Fibroblast of the aortic adventitia (primary cell): Measurements from ENCODE around the gene IGF1R. TPM values are rescaled to one million over a fixed set of nuclear protein-coding genes. Genes with fewer than 3 reads are reported as not detected.

Experiments
- DNase-seq: peaks from one replicate; pipeline ENCODE4 v3.0.0-alpha.2; 2010; ENCODE audit warnings: low read depth
- H3K4me3 ChIP-seq: 2 replicates; pipeline ENCODE4 v1.5.1; 2011; ENCODE audit warnings: low read depth, mild to moderate bottlenecking, control low read depth, low read length, moderate library complexity
- CTCF ChIP-seq: IDR thresholded peaks from 2 replicates; pipeline ENCODE4 v1.5.1; 2011; ENCODE audit warnings: mild to moderate bottlenecking, low read length, control low read depth, inconsistent platforms; ENCODE audit not compliant: insufficient read depth
- total RNA-seq: library from RNA; depleted of rRNA; stranded (reverse); fragments of >200 nt; gene quantifications from 2 replicates; pipeline ENCODE4 v1.2.3, GENCODE V29; 2012; ENCODE audit warnings: low replicate concordance

IGF1R gene
- total RNA-seq, 1 donor: 45.6 TPM

- H3K4me3 ChIP-seq: no peak overlapping the region
- peak; percentile 69 for DNase-seq
- TF ChIP-seq CTCF: no peak
Measured at GRCh38 chr15:98903377-98904018, 255.2 kb downstream of the IGF1R start.

DNA sequence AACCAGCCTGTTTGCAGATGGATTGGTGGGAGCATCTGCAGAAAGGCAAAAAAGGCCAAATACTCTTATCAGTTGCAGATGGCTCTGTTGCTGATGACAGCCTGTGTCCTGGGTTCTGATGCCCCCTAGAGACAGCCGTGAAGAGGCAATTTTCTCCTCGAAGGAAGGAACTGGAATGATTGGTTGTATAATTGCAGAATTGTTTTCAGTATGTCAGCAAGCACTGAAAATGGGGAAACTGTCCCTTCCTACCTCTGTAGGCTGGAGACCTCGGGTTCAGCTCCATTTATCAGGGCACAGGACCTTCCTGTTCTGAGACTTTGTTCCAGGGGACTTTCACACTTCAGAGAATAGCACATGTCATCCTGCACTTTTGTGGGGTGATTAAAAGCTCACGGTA is 256.2 kb downstream of the IGF1R start:
- peak; percentile 63 for TF ChIP-seq CTCF
- peak; percentile 65 for DNase-seq
- H3K4me3 ChIP-seq: no peak overlapping the region

GRCh38 chr15:98905963-98906711 is 257.8 kb downstream of the IGF1R start:
- H3K4me3 ChIP-seq: no peak overlapping the region
- DNase-seq: no peak
- TF ChIP-seq CTCF: no peak

DNA sequence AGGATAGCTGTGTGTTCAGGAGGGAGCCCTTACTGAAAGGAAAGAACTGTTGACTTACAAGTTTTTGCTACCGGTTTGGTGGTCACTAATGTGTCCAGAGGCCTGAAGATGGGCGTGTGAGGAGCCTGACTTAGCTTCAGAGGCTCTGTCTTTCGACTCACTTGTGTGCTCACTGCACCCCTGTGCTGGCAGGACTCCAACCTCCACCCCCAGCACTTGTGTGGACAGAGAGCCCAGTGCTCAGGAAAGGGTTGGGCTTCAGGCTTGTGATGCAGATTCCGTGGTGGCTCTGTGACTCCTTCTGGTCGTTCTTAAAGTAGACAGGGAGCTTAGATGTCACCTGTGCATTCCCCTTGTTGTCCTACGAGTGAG is 258.4 kb downstream of the IGF1R start:
- peak; percentile 39 for DNase-seq
- TF ChIP-seq CTCF: no peak
- H3K4me3 ChIP-seq: no peak overlapping the region

DNA sequence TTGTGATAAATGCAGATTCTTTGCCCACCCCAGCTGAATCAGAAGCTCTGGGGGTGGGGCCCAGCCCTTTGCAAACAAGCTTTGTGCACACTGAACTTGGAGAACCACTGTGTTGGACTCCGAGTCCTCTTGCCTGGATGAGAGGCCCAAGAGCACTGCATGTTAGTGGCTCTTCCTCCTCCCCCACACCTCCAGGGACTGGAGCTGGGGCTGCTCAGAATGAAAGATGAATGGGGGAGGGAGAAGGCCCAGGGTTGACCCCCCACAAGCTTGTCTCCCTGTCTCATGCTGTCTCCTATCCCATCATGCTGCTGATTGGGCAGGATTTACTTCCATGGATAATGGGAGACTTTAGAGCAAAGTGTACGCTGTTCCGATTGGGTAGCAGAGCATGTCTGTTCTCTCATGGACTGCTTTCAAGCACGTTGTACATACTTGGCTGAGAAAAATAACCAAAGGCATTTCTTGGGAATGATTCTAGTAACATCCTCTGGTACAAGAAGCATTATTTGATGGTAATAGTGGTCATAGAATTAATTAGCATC is 259.7 kb downstream of the IGF1R start:
- H3K4me3 ChIP-seq: no peak overlapping the region
- no peak for TF ChIP-seq CTCF
- no peak for DNase-seq

GRCh38 chr15:98909968-98910885 is 261.9 kb downstream of the IGF1R start:
- no peak for DNase-seq
- no peak overlapping the region for H3K4me3 ChIP-seq
- TF ChIP-seq CTCF: no peak
